ENCODE data around the gene ADAMTSL1. TPM values are rescaled to one million over a fixed set of nuclear protein-coding genes. Genes with fewer than 3 reads are reported as not detected.

Gene ADAMTSL1
- total and polyA plus RNA-seq, 2 of the 8 experiments (the other 6 are each of a cell fraction or from before 2014, with no cell fraction given): 0.84 to 1.1 TPM

DNA sequence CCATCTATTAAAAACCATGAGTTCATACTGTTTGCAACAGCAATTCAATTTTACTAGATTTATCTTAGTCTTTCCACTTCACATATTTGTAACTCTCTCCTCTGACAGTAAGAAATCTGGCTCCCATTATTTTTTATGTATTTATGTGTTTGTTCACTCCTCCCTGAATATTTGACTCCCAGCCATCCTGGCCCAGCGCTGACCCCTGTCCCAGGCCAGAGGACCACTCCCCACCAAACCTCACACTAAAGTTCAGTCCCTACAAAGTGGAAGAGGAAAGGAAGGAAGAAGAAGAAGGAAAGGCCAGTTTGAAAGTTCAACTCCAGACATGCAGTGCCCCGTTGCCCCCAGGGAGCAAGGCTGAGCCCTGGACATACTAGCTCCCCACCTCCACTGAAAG is 271.8 kb downstream of the ADAMTSL1 start:
- Histone ChIP-seq H4K20me1 (replicated peaks in 1 of 2; ENCODE audit: control insufficient read depth in 1 of 2, insufficient read depth in 2 of 2, low read length in 2 of 2) (no peaks in the 10 kb centered on the region), H3K14ac (ENCODE audit: insufficient read length) (no peak overlapping the region), H2BK12ac (ENCODE audit: low read depth, low read length) (no peak overlapping the region), H3K4me2 (ENCODE audit: insufficient read depth in 1 of 2, low read depth in 2 of 2, low read length in 2 of 2) (no peak overlapping the region), H3K4ac (replicated peaks; ENCODE audit: insufficient read length, low read depth, low read length) (no peak overlapping the region), H3K79me2 (ENCODE audit: control insufficient read depth in 1 of 2, insufficient read depth in 2 of 2, low read length in 2 of 2) (no peaks in the 10 kb centered on the region), H2BK15ac (ENCODE audit: low read length) (no peak overlapping the region), H3K27me3 (replicated peaks in 1 of 4; ENCODE audit: control insufficient read depth in 3 of 4, extremely low read depth in 1 of 4, insufficient read depth in 3 of 4, low read length in 3 of 4) (no peaks in the 10 kb centered on the region), H3K18ac (ENCODE audit: extremely low read depth, low read length) (no peak overlapping the region), H2BK5ac (ENCODE audit: low read depth, low read length) (no peak overlapping the region), H3K56ac (replicated peaks; ENCODE audit: insufficient read length, low read depth, low read length) (no peak overlapping the region), H3K9me3 (ENCODE audit: insufficient read depth in 2 of 2, low read depth in 1 of 2, low read length in 1 of 2) (no peaks in the 10 kb centered on the region), H3K23me2 (ENCODE audit: low read depth, low read length) (no peaks in the 10 kb centered on the region), H2BK20ac (ENCODE audit: low read length) (no peak overlapping the region), H3K36me3 (ENCODE audit: control insufficient read depth in 2 of 4, insufficient read depth in 4 of 4, low read length in 3 of 4) (no peaks in the 10 kb centered on the region), H3K23ac (ENCODE audit: insufficient read length) (no peak overlapping the region), H2AFZ (ENCODE audit: low read length) (no peak overlapping the region), H3K4me1 (replicated peaks in 1 of 4; ENCODE audit: control insufficient read depth in 3 of 4, insufficient read depth in 4 of 4, low read length in 3 of 4) (peaks cover 0 to 4% (median 0%) of the 10 kb centered on the region in 4 experiments; a peak in 1 of 7 replicates), H3K4me3 (ENCODE audit: extremely low read depth in 1 of 4, insufficient read depth in 2 of 4, low read depth in 3 of 4, low read length in 4 of 4) (no peak overlapping the region), H4K8ac (ENCODE audit: extremely low read depth, insufficient read depth, low read length) (no peak overlapping the region), H3K9ac (replicated peaks in 1 of 4; ENCODE audit: extremely low read depth in 1 of 4, low read depth in 3 of 4, low read length in 3 of 4) (no peak overlapping the region), H4K5ac (ENCODE audit: insufficient read length, low read depth, low read length) (no peak overlapping the region), H2AK5ac (ENCODE audit: low read depth, low read length) (no peak overlapping the region), H2BK120ac (replicated peaks; ENCODE audit: low read depth, low read length) (no peak overlapping the region), H3K79me1 (ENCODE audit: low read depth, low read length) (no peaks in the 10 kb centered on the region), H3K27ac (ENCODE audit: low read depth, low read length) (no peak overlapping the region), H4K91ac (replicated peaks; ENCODE audit: insufficient read length, low read length) (no peak overlapping the region)
- ChIA-PET POLR2A (ENCODE audit: partially characterized antibody) (no interaction called here), CTCF (ENCODE audit: partially characterized antibody) (no interaction called here)
- TF ChIP-seq BACH1 (IDR thresholded peaks at IDR 0.05; ENCODE audit: low read length): no peak
- no peak for TF ChIP-seq TEAD4 (IDR thresholded peaks at IDR 0.05; ENCODE audit: low read depth, low read length)
- TF ChIP-seq CBX8 (IDR thresholded peaks at IDR 0.05; ENCODE audit: borderline replicate concordance, low read depth, low read length): no peak
- TF ChIP-seq POLR2AphosphoS5 (IDR thresholded peaks at IDR 0.05; ENCODE audit: low read depth, low read length): no peak
- no peak for TF ChIP-seq EGR1 (IDR thresholded peaks at IDR 0.05; ENCODE audit: borderline replicate concordance, low read depth, low read length)
- no peak for TF ChIP-seq FOSL1 (IDR thresholded peaks at IDR 0.05; ENCODE audit: insufficient read depth, low read depth, low read length)
- TF ChIP-seq POLR2A (IDR thresholded peaks at IDR 0.05; ENCODE audit: control extremely low read depth in 1 of 2, low read depth in 2 of 2, low read length in 2 of 2): no peak
- TF ChIP-seq SP1 (IDR thresholded peaks at IDR 0.05; ENCODE audit: low read depth, low read length): no peak
- TF ChIP-seq MAFK (IDR thresholded peaks at IDR 0.05; ENCODE audit: low read depth, low read length): no peak
- FAIRE-seq: no peak
- 94% methylated on average over 2 of the region's 2 CpGs; no CpG with 5 or more reads in 1 of the 2 experiments for WGBS, 2 experiments (ENCODE audit: extremely low coverage in 1 of 2, insufficient coverage in 1 of 2, insufficient read length in 1 of 2, insufficient replicate concordance in 2 of 2, low coverage in 1 of 2, low lambda C conversion rate in 2 of 2, missing lambda C conversion rate in 1 of 2)
- no peak for DNase-seq (ENCODE audit: low read depth in 1 of 2, low spot score in 2 of 2)

Measured in H1 (cell line).